NCI-H2081 (cell line): ENCODE results near the gene RBM27.
"Not testable (repeated sequence)": the region's sequence is repeated elsewhere in the genome, so short reads cannot be mapped to it uniquely, and the experiment has no call there.

Experiments
- DNase-seq, 2 experiments: peaks; one replicate each; lab custom pipeline; 2025; lab: John Stamatoyannopoulos, UW

Gene RBM27

GRCh38 chr5:146205499-146206202 lies 2.2 kb downstream of the RBM27 start:
- DNase-seq = no peak

GRCh38 chr5:146206257-146206656 lies 2.9 kb downstream of the RBM27 start:
- no peak for DNase-seq

- no peak for DNase-seq
Observed at GRCh38 chr5:146208916-146209522, 5.6 kb downstream of the RBM27 start.

- DNase-seq = no peak
Observed at GRCh38 chr5:146209714-146210113, 6.3 kb downstream of the RBM27 start.

- not testable (repeated sequence) for DNase-seq
Observed at GRCh38 chr5:146210810-146211209, 7.4 kb downstream of the RBM27 start.

- peak; percentile 10 to 32 for DNase-seq
Observed at GRCh38 chr5:146213210-146213826, 9.9 kb downstream of the RBM27 start.

- not testable (repeated sequence) for DNase-seq
Observed at GRCh38 chr5:146214881-146215280, 11.5 kb downstream of the RBM27 start.

GRCh38 chr5:146218168-146218567 lies 14.8 kb downstream of the RBM27 start:
- no peak for DNase-seq

- DNase-seq = no peak
Observed at GRCh38 chr5:146219243-146219642, 15.8 kb downstream of the RBM27 start.

- no peak for DNase-seq
Observed at GRCh38 chr5:146221234-146221633, 17.8 kb downstream of the RBM27 start.

- DNase-seq = no peak
Observed at GRCh38 chr5:146222005-146222404, 18.6 kb downstream of the RBM27 start.

- no peak for DNase-seq
Observed at GRCh38 chr5:146223179-146223578, 19.8 kb downstream of the RBM27 start.

- no peak for DNase-seq
Observed at GRCh38 chr5:146229222-146229621, 25.8 kb downstream of the RBM27 start.

GRCh38 chr5:146232223-146232622 lies 28.8 kb downstream of the RBM27 start:
- DNase-seq = no peak

- no peak for DNase-seq
Observed at GRCh38 chr5:146233441-146233840, 30.0 kb downstream of the RBM27 start.

GRCh38 chr5:146238973-146239372 lies 35.6 kb downstream of the RBM27 start:
- DNase-seq = no peak

- no peak for DNase-seq
Observed at GRCh38 chr5:146240951-146241350, 37.5 kb downstream of the RBM27 start.

GRCh38 chr5:146243247-146243646 lies 39.8 kb downstream of the RBM27 start:
- DNase-seq = no peak

- no peak for DNase-seq
Observed at GRCh38 chr5:146248561-146248960, 45.2 kb downstream of the RBM27 start.

GRCh38 chr5:146249801-146250200 lies 46.4 kb downstream of the RBM27 start:
- no peak for DNase-seq
